ENCODE data around the gene CHRNA7.
A peak's percentile ranks its signal among the peaks of the same experiment; 100 is the strongest.

The CHRNA7 gene

GRCh38 chr15:32099097-32099785 lies 68.9 kb downstream of the CHRNA7 start:
- TF ChIP-seq GATA3 (IDR thresholded peaks at IDR 0.05; ENCODE audit: low read depth, low read length), result no peak
- no peak for TF ChIP-seq GATA2 (IDR thresholded peaks at IDR 0.05; ENCODE audit: low read depth, low read length)

- TF ChIP-seq GATA2 (IDR thresholded peaks at IDR 0.05; ENCODE audit: low read depth, low read length) (no peak), GATA3 (IDR thresholded peaks at IDR 0.05; ENCODE audit: low read depth, low read length) (no peak)
Measured at GRCh38 chr15:32099956-32100684, 69.8 kb downstream of the CHRNA7 start.

- no peak for TF ChIP-seq GATA3 (IDR thresholded peaks at IDR 0.05; ENCODE audit: low read depth, low read length)
- no peak for TF ChIP-seq GATA2 (IDR thresholded peaks at IDR 0.05; ENCODE audit: low read depth, low read length)
Measured at GRCh38 chr15:32104061-32104995, 74.0 kb downstream of the CHRNA7 start.

- no peak for TF ChIP-seq GATA3 (IDR thresholded peaks at IDR 0.05; ENCODE audit: low read depth, low read length)
- no peak for TF ChIP-seq GATA2 (IDR thresholded peaks at IDR 0.05; ENCODE audit: low read depth, low read length)
Measured at GRCh38 chr15:32105258-32106241, 75.2 kb downstream of the CHRNA7 start.

GRCh38 chr15:32106401-32107381 lies 76.4 kb downstream of the CHRNA7 start:
- 0 out of 2 replicates have a peak, but pooled peaks have one; percentile 14 for TF ChIP-seq GATA3 (IDR thresholded peaks at IDR 0.05; ENCODE audit: low read depth, low read length)
- peak; percentile 54 for TF ChIP-seq GATA2 (IDR thresholded peaks at IDR 0.05; ENCODE audit: low read depth, low read length)

- no peak for TF ChIP-seq GATA3 (IDR thresholded peaks at IDR 0.05; ENCODE audit: low read depth, low read length)
- TF ChIP-seq GATA2 (IDR thresholded peaks at IDR 0.05; ENCODE audit: low read depth, low read length), result no peak
Measured at GRCh38 chr15:32107477-32108080, 77.3 kb downstream of the CHRNA7 start.

- no peak for TF ChIP-seq GATA2 (IDR thresholded peaks at IDR 0.05; ENCODE audit: low read depth, low read length)
- TF ChIP-seq GATA3 (IDR thresholded peaks at IDR 0.05; ENCODE audit: low read depth, low read length), result no peak
Measured at GRCh38 chr15:32108661-32109060, 78.3 kb downstream of the CHRNA7 start.

- TF ChIP-seq GATA2 (IDR thresholded peaks at IDR 0.05; ENCODE audit: low read depth, low read length) (no peak), GATA3 (IDR thresholded peaks at IDR 0.05; ENCODE audit: low read depth, low read length) (no peak)
Measured at GRCh38 chr15:32112101-32112500, 81.8 kb downstream of the CHRNA7 start.

GRCh38 chr15:32113224-32113623 lies 82.9 kb downstream of the CHRNA7 start:
- TF ChIP-seq GATA3 (IDR thresholded peaks at IDR 0.05; ENCODE audit: low read depth, low read length) (no peak), GATA2 (IDR thresholded peaks at IDR 0.05; ENCODE audit: low read depth, low read length) (no peak)

GRCh38 chr15:32117122-32117521 lies 86.8 kb downstream of the CHRNA7 start:
- TF ChIP-seq GATA2 (IDR thresholded peaks at IDR 0.05; ENCODE audit: low read depth, low read length), result peak; percentile 93
- TF ChIP-seq GATA3 (IDR thresholded peaks at IDR 0.05; ENCODE audit: low read depth, low read length), result 0 out of 2 replicates have a peak, but pooled peaks have one; percentile 51

- TF ChIP-seq GATA2 (IDR thresholded peaks at IDR 0.05; ENCODE audit: low read depth, low read length) (peak; percentile 26; the same call in 1 of the 2 replicates), GATA3 (IDR thresholded peaks at IDR 0.05; ENCODE audit: low read depth, low read length) (no peak)
Measured at GRCh38 chr15:32119286-32119685, 89.0 kb downstream of the CHRNA7 start.
